Uterus (tissue), 2 donors: ENCODE results near the gene RAB3D.

Experiments used
- CTCF ChIP-seq, 4 experiments: fragments of 200-600 bp in 2 of 4; fragments of 450-650 bp in 2 of 4; sonication (generic) in 2 of 4; IDR thresholded peaks; one replicate each; pipeline ENCODE4 v1.5.1; 2016 to 2019; ENCODE audit warnings: antibody characterized with exemption in 4 of 4, mild to moderate bottlenecking in 2 of 4, moderate library complexity in 1 of 4
- POLR2A ChIP-seq, 2 donors: fragments of 450-650 bp; IDR thresholded peaks; one replicate each; pipeline ENCODE4 v1.6.1; 2016; ENCODE audit warnings: antibody characterized with exemption in 2 of 2, mild to moderate bottlenecking in 1 of 2, moderate library complexity in 1 of 2

- TF ChIP-seq CTCF (IDR thresholded peaks at IDR 0.05) (no peak), POLR2A (IDR thresholded peaks at IDR 0.05) (no peak)
Measured at GRCh38 chr19:11291991-11292390, 47.5 kb downstream of the RAB3D start.
